NCI-H524 treated with DMSO at 0.1 percent for 48 hours (cell line): ENCODE results near the gene DMC1.
"Not testable (repeated sequence)": the region's sequence is repeated elsewhere in the genome, so short reads cannot be mapped to it uniquely, and the experiment has no call there.

ENCODE experiments used
- DNase-seq: peaks from one replicate; lab custom pipeline; 2025; lab: John Stamatoyannopoulos, UW

The DMC1 gene

DNA sequence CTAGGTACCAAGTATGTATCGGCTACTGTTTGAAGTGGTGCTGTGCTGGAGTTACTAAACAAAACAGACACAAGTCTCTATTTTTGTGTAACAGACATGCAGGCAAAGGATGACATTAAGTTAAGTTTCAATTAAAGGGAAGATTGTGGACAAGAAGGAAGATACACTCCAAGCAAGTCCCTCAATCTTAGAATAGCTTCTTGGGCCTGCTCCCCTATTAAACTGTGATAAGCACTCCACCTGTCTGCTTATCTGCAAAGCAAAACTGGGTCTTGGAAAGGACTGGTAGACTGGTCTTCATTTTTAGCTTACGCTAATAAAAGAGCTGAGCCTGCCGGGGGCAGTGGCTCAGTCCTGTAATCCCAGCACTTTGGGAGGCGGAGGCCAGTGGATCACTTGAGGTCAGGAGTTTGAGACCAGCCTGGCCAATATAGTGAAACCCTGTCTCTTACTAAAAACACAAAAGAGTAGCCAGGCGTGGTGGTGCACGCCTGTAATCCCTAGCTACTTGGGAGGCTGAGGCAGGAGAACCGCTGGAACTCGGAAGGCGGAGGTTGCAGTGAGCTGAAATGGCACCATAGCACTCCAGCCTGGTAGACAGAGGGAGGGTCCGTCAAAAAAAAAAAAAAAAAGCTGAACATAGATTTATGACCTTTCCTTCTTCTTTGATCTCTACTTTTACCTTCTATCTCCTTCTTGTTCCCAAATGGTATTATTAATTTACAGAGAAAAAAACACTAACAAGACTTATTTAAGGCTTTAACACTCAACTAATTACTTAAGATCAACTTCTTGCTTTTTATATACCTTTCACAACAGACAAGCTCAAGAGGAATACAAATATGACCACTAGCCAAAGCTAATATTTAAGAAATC is 67.9 kb downstream of the DMC1 start:
- DNase-seq, result no peak

DNA sequence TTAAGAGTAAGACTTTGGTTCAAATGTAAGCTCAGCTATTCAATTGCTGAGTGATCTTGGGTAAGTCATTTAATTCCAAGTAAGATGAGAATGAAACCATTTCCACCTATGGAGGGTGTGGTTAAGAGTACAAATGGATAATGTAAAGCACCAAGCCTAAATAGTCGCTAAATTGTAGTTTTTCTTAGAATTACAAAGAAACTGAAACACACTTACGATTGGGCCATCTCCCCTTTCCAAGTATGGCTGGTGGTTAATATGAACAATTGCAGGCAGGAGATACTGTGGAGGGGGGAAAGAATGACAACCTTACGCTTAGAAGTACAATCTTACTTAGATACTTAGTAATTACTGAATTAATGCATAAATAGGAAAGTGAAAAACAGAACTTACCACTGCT is 72.1 kb downstream of the DMC1 start:
- no peak for DNase-seq

DNA sequence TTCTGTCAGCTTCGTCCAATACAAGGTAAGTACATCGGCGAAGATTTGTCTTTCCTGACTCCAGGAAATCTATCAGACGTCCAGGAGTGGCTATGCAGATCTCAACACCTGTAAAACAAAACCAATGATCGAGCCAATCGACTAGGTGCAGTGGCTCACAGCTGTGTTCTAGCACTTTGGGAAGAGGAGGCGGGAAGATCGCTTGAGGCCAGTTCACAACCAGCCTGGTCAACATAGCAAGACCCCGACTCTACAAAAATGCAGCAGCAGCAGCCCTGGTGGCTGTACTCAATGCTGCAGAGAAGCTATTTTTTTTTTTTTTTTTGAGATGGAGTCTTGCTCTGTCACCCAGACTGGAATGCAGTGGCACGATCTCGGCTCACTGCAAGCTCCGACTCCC is 75.0 kb downstream of the DMC1 start:
- no peak for DNase-seq

DNA sequence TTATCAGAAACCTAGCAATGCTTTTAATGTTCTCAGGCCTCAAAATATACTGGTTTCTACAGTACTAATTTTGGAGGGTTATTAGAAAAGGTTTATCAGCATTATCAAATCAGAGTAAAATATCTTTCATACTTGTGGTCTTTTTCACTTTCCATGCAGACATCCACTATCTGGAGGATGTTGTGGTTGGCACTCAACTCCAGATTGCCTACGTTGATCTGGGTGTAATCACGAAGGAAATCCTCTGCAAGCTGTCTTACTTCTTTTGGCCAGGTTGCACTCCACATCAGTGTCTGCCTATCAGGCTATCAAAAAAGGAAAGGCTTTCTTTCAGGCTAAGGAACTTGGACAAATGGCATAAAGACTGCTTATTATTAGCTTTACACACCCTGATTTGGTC is 75.5 kb downstream of the DMC1 start:
- no peak for DNase-seq

DNA sequence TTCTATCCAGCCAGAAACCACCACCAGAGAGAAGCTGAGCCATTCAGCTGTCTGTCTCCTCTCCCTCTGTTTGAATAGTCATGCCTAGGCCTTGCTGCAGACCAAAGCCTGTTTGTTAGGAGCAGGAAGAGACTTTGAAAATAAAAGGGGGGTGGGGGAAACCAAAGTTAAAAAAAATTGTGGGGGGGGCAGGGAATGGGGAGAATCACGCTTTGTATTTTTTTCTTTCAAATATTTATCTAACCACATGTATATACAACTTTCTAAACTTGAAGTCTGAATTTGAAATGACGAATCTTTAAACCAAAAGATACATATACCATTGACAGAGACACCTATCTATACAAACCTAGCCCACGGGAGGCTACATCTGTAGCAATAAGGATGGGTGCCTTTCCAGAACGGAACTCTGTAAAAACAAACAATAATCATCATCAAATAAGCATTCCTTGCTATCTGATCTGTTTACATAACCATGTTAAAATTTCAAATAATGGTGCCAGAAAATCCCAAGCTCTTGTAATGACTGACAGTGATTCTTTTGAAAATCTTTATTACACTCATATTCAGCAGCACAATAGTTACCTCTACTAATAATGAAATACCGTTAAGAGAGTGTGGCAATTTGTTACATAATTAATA is 78.2 kb downstream of the DMC1 start:
- no peak for DNase-seq

GRCh38 chr22:38490915-38491314 is 79.1 kb downstream of the DMC1 start:
- no peak for DNase-seq

DNA sequence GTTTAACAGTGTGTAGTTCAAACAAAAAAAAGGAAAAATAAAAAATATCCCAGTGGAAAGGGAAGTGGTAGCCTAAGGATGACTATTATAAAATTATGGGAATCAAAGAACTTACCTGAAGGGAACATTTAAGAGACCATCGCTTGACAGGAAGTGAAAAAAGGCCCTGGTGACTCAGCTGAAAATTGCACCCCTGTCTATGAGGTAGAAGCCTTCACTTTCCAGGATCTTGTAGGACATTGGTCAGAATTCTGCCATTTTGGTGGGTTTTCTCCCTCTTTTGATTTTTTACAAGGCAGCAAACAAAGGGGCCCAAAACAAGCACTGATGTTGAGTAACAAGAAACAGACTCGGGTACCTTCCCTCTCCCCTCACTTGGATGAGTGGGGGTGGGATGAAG is 79.5 kb downstream of the DMC1 start:
- no peak for DNase-seq

- DNase-seq, result no peak
Measured at GRCh38 chr22:38489561-38490145, 80.3 kb downstream of the DMC1 start.

GRCh38 chr22:38489142-38489541 is 80.8 kb downstream of the DMC1 start:
- DNase-seq, result no peak

DNA sequence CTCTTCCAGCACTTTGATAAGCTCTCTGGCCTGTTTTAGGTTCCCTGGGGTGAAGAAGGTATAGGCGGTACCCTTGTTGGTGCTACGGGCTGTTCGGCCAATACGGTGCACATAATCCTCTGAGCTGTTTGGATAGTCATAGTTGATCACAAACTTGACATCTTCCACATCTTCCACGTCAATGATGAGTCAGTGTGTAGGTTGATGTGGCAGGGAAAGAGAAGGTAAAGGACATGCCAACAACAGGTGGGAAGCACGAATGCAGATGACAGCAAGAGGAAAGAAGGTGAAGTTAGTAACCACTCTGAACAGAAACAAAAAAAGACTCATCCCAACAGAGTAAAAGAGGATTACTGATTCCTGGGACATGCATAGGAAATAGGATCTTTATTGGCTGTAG is 82.0 kb downstream of the DMC1 start:
- no peak for DNase-seq

- DNase-seq, result no peak
Measured at GRCh38 chr22:38485783-38486182, 84.2 kb downstream of the DMC1 start.

DNA sequence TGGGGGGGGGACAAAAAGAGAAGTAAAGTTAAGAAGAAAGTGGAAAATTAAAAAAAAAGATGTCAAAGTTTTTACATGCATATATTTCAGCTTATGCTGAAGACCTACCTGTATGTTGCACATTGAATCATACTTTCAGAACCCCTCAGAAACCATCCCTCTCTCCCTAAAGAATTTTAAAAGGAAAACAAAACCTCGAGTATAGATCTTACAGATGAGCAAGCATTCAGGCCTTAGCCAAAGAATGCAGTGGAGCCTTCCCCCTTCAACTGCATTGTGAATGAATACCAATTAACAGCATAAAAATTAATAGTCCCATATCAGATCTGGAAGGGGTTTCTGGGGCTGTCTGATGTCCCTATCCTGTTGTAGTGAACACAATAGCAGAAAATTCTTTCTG is 85.7 kb downstream of the DMC1 start:
- DNase-seq, result no peak

GRCh38 chr22:38482662-38483308 is 87.2 kb downstream of the DMC1 start:
- DNase-seq, result no peak

DNA sequence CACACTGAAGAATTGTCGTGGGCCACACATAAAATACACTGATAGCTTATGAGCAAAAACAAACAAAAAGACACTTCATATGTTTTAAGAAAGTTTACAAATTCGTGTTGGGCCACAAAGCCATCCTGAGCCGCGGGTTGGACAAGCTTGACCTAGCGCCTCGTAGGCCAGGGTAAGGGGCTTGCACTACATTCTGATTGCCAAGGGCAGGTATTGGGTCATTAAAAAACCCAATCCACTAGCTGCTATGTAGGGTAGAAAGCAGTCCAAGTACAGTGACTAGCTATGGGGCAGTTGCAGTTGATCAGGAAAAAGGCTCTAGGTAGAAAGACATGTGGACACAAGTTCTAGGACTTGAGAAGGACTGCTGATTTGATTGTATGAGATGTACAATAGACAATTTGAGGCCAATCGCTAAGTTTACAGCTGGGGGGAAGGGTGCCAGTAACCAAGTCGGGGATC is 88.1 kb downstream of the DMC1 start:
- DNase-seq, result no peak

DNA sequence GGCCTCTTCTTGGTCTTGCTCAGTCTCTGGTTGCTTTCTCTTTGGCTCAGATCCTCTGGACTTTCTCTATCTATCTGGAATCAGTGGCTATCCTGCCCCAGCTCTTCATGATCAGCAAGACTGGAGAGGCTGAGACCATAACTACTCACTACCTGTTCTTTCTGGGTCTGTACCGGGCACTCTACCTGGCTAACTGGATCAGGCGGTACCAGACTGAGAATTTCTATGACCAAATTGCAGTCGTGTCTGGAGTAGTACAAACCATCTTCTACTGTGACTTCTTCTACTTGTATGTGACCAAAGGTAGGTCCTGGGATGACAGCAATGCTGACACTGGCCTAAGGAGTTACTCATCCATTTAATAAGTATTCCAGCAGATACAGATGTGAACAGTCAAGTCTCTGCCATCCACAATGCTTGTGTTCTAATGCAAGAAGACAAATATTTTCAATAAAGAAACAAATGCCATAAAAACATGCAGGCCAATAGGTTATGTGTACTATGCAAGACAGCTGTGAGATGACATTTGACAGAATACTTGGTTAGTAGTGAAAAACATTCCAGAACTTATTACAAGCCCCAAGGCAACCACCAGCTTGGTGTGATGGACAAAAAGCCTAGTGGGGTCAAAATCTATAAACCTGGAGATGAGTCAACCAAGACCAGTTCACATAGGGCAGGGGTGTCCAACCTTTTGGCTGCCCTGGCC is 88.7 kb downstream of the DMC1 start:
- no peak for DNase-seq

DNA sequence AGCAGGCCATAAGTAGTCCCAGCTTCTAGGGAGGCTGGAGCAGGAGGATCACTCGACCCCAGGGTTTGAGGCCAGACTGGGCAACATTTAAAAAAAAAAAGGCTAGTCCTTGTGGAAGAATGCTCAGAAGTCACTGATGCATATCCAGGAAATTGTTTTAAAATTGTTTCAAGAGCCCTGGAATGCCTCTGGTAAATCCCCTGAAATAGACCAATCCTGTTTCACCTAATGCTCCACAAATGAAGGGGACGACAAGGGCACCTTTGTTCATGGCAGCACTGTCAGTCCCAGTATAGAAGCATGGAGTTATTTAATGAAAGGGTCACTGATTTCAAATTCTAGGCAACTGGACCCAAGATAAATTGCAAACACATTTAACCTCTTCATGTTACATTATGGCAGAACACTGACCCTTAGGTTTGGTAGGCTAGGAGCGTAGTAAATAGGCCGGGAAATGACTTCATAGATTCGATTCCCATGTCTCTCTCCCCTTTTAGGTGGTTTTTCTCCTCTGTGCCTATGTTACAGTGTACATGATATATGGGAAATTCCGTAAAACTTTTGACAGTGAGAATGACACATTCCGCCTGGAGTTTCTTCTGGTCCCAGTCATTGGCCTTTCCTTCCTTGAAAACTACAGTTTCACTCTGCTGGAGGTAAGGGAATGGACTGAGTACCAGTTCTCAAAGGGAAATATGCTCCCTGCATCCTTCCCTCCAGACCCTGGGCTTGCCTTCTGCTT is 90.7 kb downstream of the DMC1 start:
- no peak for DNase-seq

GRCh38 chr22:38477585-38477984 is 92.4 kb downstream of the DMC1 start:
- no peak for DNase-seq

GRCh38 chr22:38474003-38474607 is 95.9 kb downstream of the DMC1 start:
- DNase-seq, result no peak

- DNase-seq, result no peak
Measured at GRCh38 chr22:38471237-38471636, 98.7 kb downstream of the DMC1 start.

DNA sequence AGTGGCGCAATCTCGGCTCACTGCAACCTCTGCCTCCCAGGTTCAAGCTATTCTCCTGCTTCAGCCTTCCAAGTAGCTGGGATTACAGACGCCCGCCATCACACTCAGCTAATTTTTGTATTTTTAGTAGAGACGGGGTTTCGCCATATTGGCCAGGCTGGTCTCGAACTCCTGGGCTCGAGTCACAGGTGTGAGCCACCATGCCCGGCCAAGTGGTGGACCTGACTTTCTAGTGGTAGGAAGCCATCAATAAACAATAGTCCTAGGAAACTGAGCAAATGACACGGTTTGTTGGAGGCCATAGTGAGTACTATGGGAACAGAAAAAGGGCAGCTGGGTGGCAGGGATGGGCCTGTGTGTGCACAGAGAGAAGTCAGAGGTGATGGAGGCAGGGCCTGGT is 99.8 kb downstream of the DMC1 start:
- DNase-seq, result not testable (repeated sequence)

DNA sequence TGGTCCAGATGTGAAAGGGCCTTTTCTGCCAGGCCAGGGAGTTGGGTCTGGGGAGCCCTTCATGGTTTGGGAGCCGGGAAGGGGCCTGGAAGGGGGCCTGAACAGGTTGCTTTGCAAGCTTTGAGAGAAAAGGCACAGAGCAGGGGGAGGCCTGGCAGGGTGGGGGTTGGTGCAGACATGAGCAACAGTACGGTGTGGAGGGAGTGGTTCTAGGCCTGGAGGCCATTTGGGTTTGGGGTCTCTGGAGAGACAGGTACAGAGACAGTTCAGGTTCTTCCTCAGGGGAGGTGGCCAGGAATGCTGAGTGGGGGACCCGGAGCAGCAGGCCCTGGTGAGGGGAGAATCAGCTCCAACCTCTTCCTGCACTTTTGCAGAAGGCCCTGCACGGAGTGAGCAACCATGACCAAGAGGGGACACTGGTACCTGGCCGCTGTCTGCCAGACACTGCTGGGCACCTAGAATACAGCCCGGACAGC is 100.6 kb downstream of the DMC1 start:
- DNase-seq, result no peak
